Endothelial cell of umbilical vein (primary cell): ENCODE data around the gene KAZN. TPM values are rescaled to one million over a fixed set of nuclear protein-coding genes. Genes with fewer than 3 reads are reported as not detected.

ENCODE experiments used
- BruUV-seq: library from RNA; stranded (reverse); fragments of 400-500 nt; replicated peaks from 2 replicates; lab custom pipeline; 2021; lab: Mats Ljungman, UMichigan
- CTCF ChIA-PET: fragments of 300-600, 350-600 bp; sonication (Branson Sonifier 250); formaldehyde crosslinking; loops from one replicate; lab custom pipeline; 2021; ENCODE audit warnings: antibody characterized with exemption, inconsistent platforms; lab: Charles Lee
- POLR2A ChIA-PET: fragments of 300-600, 350-600 bp; sonication (Branson Sonifier 250); formaldehyde crosslinking; loops from one replicate; lab custom pipeline; 2021; ENCODE audit warnings: antibody characterized with exemption, inconsistent platforms; lab: Charles Lee
- DNase-seq: peaks from one replicate; pipeline ENCODE4 v3.0.0-alpha.2; 2011; ENCODE audit warnings: low read depth, low spot score
- FAIRE-seq: peaks from 2 replicates; lab custom pipeline; 2011; peaks lifted over from hg19 to GRCh38; lab: Jason Lieb, UNC
- H2AFZ ChIP-seq: 2 replicates; pipeline ENCODE4 v1.6.0; 2012; ENCODE audit warnings: low read depth, low read length, control low read depth, inconsistent platforms
- H3K27ac ChIP-seq: 2 replicates; pipeline ENCODE4 v1.5.1; 2011; ENCODE audit warnings: low read depth, mild to moderate bottlenecking, control low read depth, low read length, moderate library complexity; ENCODE audit not compliant: insufficient read depth
- H3K27me3 ChIP-seq, 2 experiments: 2 replicates each; pipeline versions ENCODE4 v1.6.0 to v1.6.1; 2011; ENCODE audit warnings: low read length in 2 of 2, mixed read lengths in 1 of 2; ENCODE audit not compliant: control insufficient read depth in 2 of 2, insufficient read depth in 2 of 2
- H3K36me3 ChIP-seq, 2 experiments: 2 replicates in 1 of 2; 3 replicates in 1 of 2; pipeline ENCODE4 v1.5.1; 2011; ENCODE audit warnings: low read length in 2 of 2, mild to moderate bottlenecking in 1 of 2, moderate library complexity in 1 of 2; ENCODE audit not compliant: control insufficient read depth in 2 of 2, insufficient read depth in 2 of 2; ENCODE audit errors: extremely low read depth in 1 of 2
- H3K4me1 ChIP-seq: 3 replicates; pipeline ENCODE4 v1.5.1; 2011; ENCODE audit warnings: mild to moderate bottlenecking, low read length; ENCODE audit not compliant: control insufficient read depth, insufficient read depth; ENCODE audit errors: extremely low read depth
- H3K4me2 ChIP-seq: 2 replicates; pipeline ENCODE4 v1.6.1; 2011; ENCODE audit warnings: low read length, control low read depth, mixed read lengths; ENCODE audit not compliant: insufficient read depth
- H3K4me3 ChIP-seq, 3 experiments: fragments of 200-600 bp in 1 of 3; sonication (generic), shearing (Covaris generic) in 1 of 3; replicated peaks in 1 of 3; 2 replicates each; pipeline ENCODE4 v1.5.1; 2011 to 2016; ENCODE audit warnings: control low read depth in 3 of 3, low read length in 3 of 3, mild to moderate bottlenecking in 2 of 3, inconsistent platforms in 1 of 3, low read depth in 1 of 3, moderate library complexity in 1 of 3; ENCODE audit not compliant: insufficient read depth in 1 of 3
- H3K79me2 ChIP-seq: 2 replicates; pipeline ENCODE4 v1.6.0; 2012; ENCODE audit warnings: low read length, inconsistent platforms; ENCODE audit not compliant: control insufficient read depth, insufficient read depth
- H3K9ac ChIP-seq: replicated peaks from 2 replicates; pipeline ENCODE3; 2011; ENCODE audit warnings: low read length, control low read depth; ENCODE audit not compliant: insufficient read depth; ENCODE audit errors: extremely low read depth
- H3K9me1 ChIP-seq: replicated peaks from 3 replicates; pipeline ENCODE4 v1.6.0; 2011; ENCODE audit warnings: mild to moderate bottlenecking, low read length; ENCODE audit not compliant: control insufficient read depth, insufficient read depth; ENCODE audit errors: extremely low read depth
- H3K9me3 ChIP-seq: replicated peaks from 2 replicates; pipeline ENCODE4 v1.5.1; 2012; ENCODE audit warnings: low read length, inconsistent platforms; ENCODE audit not compliant: control insufficient read depth, insufficient read depth
- H4K20me1 ChIP-seq: replicated peaks from 2 replicates; pipeline ENCODE3; 2011; ENCODE audit warnings: mild to moderate bottlenecking, low read length; ENCODE audit not compliant: control insufficient read depth, insufficient read depth; ENCODE audit errors: extremely low read depth
- EZH2 ChIP-seq: IDR thresholded peaks from 2 replicates; pipeline ENCODE4 v1.6.1; 2012; ENCODE audit warnings: borderline replicate concordance, low read depth, mild to moderate bottlenecking, moderate library complexity, low read length, inconsistent platforms; ENCODE audit not compliant: severe bottlenecking
- FOS ChIP-seq: IDR thresholded peaks from 2 replicates; pipeline ENCODE4 v1.6.1; 2011; ENCODE audit warnings: mild to moderate bottlenecking, low read length, moderate library complexity, borderline replicate concordance; ENCODE audit not compliant: insufficient read depth
- GATA2 ChIP-seq: IDR thresholded peaks from 2 replicates; pipeline ENCODE4 v1.7.0; 2011; ENCODE audit warnings: low read depth, mild to moderate bottlenecking, moderate library complexity, mixed read lengths, low read length; ENCODE audit not compliant: insufficient read length, insufficient read depth
- JUN ChIP-seq: IDR thresholded peaks from 2 replicates; pipeline ENCODE4 v1.6.1; 2011; ENCODE audit warnings: borderline replicate concordance, low read depth; ENCODE audit not compliant: insufficient read length, insufficient read depth
- MYC ChIP-seq: IDR thresholded peaks from one replicate; pipeline ENCODE4 v1.6.1; 2011; ENCODE audit warnings: mild to moderate bottlenecking, low read depth, low read length
- POLR2A ChIP-seq: IDR thresholded peaks from 2 replicates; pipeline ENCODE4 v1.6.1; 2012; ENCODE audit warnings: low read depth, mild to moderate bottlenecking, control low read depth, low read length
- POLR2AphosphoS5 ChIP-seq: IDR thresholded peaks from 2 replicates; pipeline ENCODE4 v1.6.1; 2012; ENCODE audit warnings: low read depth, mild to moderate bottlenecking, control low read depth, low read length, moderate library complexity; ENCODE audit not compliant: insufficient read depth
- dilution Hi-C: fragments of 300-500 bp; cut with MboI; formaldehyde crosslinking; loops from one replicate; pipeline ENCODE4 v1.15.0; 2019; ENCODE audit warnings: low sequenced_read_pairs; ENCODE audit not compliant: extremely low pct_ligation_motif_present
- intact Hi-C: fragments of 100-400 bp; cut with micrococcal nuclease; formaldehyde crosslinking; loops from one replicate; pipeline ENCODE4 v1.10.0; 2022
- polyA plus RNA-seq, 4 experiments: library from polyadenylated mRNA; depleted of rRNA in 3 of 4; stranded (reverse) in 3 of 4; unstranded in 1 of 4; fragments of >200 nt; gene quantifications; 2 replicates each; pipeline versions ENCODE4 v1.2.1 to v1.2.3, GENCODE V29; 2011 to 2012; ENCODE audit warnings: missing spikeins in 1 of 4
- total RNA-seq: library from RNA; stranded (reverse); gene quantifications from 2 replicates; pipeline ENCODE4 v1.2.3, GENCODE V29; 2021
- TF ChIP-seq, protein P1 (sequence below): IDR thresholded peaks from 2 replicates; pipeline ENCODE4 v1.6.1; 2011; ENCODE audit not compliant: insufficient read depth, insufficient read length
- TF ChIP-seq, protein P2 (sequence below), 2 donors: IDR thresholded peaks; 1 replicate in 1 of 2; 2 replicates in 1 of 2; pipeline ENCODE4 v1.5.1; 2011; ENCODE audit warnings: low read length in 2 of 2, mild to moderate bottlenecking in 2 of 2, moderate library complexity in 2 of 2, control low read depth in 1 of 2, inconsistent platforms in 1 of 2, low read depth in 1 of 2; ENCODE audit not compliant: insufficient read depth in 1 of 2; ENCODE audit errors: extremely low read depth in 1 of 2

KAZN gene
- total and polyA plus RNA-seq, 2 donors (not counting 3 experiments of a cell fraction or from before 2014, with no cell fraction given): 1.6 to 5.8 TPM

DNA sequence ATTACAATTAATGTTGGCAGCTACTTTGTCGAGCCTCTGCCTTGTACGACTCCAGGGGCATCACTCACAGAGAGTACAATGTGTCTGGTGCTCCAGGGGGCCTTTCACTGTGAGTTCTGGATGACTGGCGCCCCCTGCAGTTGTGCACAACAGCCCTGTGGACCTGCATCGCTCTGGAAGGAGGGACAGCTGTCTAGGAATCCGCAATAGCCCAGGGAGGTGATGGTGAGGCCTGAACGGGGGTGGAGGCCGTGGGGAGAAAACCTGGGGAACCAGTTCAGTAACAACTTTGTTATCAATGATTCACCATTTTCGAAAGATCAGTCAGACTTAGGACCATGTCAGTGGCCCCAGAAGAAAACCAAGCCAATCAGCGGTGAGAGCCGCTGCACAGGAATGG lies 189.1 kb downstream of the KAZN start:
- Histone ChIP-seq H3K9me3 (no peaks in the 10 kb centered on the region), H3K9ac (no peak overlapping the region), H3K4me1 (no peaks in the 10 kb centered on the region), H3K4me2 (no peak overlapping the region), H3K36me3 (no peaks in the 10 kb centered on the region), H2AFZ (no peak overlapping the region), H3K27me3 (no peaks in the 10 kb centered on the region), H3K27ac (no peak overlapping the region), H3K9me1 (no peaks in the 10 kb centered on the region), H3K79me2 (no peaks in the 10 kb centered on the region), H4K20me1 (no peaks in the 10 kb centered on the region), H3K4me3 (no peak overlapping the region)
- no peak for TF ChIP-seq POLR2A
- TF ChIP-seq, protein P1, sequence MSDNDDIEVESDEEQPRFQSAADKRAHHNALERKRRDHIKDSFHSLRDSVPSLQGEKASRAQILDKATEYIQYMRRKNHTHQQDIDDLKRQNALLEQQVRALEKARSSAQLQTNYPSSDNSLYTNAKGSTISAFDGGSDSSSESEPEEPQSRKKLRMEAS: no peak
- no peak for TF ChIP-seq FOS
- no peak for TF ChIP-seq GATA2
- no peak for TF ChIP-seq POLR2AphosphoS5
- TF ChIP-seq JUN: no peak
- no peak for TF ChIP-seq MYC
- TF ChIP-seq, protein P2, sequence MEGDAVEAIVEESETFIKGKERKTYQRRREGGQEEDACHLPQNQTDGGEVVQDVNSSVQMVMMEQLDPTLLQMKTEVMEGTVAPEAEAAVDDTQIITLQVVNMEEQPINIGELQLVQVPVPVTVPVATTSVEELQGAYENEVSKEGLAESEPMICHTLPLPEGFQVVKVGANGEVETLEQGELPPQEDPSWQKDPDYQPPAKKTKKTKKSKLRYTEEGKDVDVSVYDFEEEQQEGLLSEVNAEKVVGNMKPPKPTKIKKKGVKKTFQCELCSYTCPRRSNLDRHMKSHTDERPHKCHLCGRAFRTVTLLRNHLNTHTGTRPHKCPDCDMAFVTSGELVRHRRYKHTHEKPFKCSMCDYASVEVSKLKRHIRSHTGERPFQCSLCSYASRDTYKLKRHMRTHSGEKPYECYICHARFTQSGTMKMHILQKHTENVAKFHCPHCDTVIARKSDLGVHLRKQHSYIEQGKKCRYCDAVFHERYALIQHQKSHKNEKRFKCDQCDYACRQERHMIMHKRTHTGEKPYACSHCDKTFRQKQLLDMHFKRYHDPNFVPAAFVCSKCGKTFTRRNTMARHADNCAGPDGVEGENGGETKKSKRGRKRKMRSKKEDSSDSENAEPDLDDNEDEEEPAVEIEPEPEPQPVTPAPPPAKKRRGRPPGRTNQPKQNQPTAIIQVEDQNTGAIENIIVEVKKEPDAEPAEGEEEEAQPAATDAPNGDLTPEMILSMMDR (IDR thresholded peaks at IDR 0.05; ENCODE audit: extremely low read depth in 1 of 2, insufficient read depth in 1 of 2, low read depth in 1 of 2, low read length in 2 of 2): no peak
- TF ChIP-seq EZH2: no peak
- no TSS peak for BruUV-seq
- ChIA-PET CTCF (no interaction called here), POLR2A (no interaction called here)
- intact Hi-C loops: no loop called here
- FAIRE-seq (no peak), DNase-seq (no peak)
- dilution Hi-C loops: no loop called here
